VCaP (cell line): ENCODE data around the gene FMR1NB.

Experiments used
- H3K27ac ChIP-seq: fragments of 450-650 bp; 2 replicates; pipeline ENCODE4 v1.5.1; 2017
- TF ChIP-seq, protein P1 (sequence below): fragments of 450-650 bp; conservative IDR thresholded peaks from 2 replicates; pipeline ENCODE4 v1.5.1; 2017; ENCODE audit warnings: mild to moderate bottlenecking, moderate library complexity

Gene FMR1NB, protein sequence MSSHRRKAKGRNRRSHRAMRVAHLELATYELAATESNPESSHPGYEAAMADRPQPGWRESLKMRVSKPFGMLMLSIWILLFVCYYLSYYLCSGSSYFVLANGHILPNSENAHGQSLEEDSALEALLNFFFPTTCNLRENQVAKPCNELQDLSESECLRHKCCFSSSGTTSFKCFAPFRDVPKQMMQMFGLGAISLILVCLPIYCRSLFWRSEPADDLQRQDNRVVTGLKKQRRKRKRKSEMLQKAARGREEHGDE

GRCh38 chrX:147981038-147981752 lies at the start of gene FMR1NB:
FMR1NB (plus strand) TSS chrX:147981337; CDS start chrX:147981403, 66 bp downstream.
- H3K27ac ChIP-seq = no peak within 1 kb of the TSS
- TF ChIP-seq, protein P1, sequence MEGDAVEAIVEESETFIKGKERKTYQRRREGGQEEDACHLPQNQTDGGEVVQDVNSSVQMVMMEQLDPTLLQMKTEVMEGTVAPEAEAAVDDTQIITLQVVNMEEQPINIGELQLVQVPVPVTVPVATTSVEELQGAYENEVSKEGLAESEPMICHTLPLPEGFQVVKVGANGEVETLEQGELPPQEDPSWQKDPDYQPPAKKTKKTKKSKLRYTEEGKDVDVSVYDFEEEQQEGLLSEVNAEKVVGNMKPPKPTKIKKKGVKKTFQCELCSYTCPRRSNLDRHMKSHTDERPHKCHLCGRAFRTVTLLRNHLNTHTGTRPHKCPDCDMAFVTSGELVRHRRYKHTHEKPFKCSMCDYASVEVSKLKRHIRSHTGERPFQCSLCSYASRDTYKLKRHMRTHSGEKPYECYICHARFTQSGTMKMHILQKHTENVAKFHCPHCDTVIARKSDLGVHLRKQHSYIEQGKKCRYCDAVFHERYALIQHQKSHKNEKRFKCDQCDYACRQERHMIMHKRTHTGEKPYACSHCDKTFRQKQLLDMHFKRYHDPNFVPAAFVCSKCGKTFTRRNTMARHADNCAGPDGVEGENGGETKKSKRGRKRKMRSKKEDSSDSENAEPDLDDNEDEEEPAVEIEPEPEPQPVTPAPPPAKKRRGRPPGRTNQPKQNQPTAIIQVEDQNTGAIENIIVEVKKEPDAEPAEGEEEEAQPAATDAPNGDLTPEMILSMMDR = no peak

DNA sequence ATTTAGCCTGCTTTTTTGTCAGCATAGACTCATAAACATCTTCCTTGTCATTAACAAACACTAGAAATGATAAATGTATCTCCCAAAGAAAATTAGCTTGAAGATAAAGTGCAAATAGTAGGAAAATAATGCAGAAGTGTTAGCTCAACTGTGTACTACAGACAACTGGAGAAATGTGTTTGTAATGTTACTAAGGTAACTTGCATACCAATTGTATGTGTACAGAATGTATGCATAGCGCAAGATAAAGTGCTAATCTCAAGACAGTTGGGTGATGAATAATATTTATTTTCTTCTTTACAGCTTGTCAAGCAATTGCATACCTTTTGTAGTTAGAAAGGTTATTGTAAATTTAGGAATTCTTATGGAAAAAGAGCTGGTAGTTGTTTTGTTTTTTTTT lies 47.3 kb upstream of the FMR1NB start:
- H3K27ac ChIP-seq = no peak overlapping the region
- TF ChIP-seq, protein P1 = no peak

DNA sequence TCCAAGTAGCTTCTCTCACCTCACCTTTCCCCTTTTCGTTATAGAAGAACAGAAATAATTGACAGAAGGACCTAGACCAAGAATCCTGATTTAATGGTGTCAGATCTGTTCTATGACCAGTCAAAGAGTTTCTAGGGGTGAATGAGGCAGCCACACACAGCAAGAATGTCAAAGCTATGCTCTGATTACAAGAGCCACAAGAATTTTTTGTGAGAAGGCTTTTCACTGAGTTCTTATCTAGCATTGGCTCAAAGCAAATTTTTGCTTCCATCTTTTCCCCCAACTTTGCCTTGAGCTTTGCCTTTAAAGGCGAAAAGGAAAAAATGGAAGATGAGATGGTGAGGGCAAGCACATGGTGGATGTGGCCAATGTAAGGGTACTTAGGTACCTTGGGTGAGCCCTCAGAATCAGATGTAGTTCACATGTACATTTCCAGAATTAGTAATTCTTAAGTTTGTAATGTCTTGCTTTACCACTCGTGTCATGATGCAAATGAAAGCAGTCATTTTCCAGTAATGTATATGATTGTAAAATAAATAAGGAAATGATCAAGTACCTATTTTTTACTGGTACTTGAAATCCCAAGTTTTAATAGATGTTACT lies 45.9 kb upstream of the FMR1NB start:
- TF ChIP-seq, protein P1 = no peak
- H3K27ac ChIP-seq = no peak overlapping the region

DNA sequence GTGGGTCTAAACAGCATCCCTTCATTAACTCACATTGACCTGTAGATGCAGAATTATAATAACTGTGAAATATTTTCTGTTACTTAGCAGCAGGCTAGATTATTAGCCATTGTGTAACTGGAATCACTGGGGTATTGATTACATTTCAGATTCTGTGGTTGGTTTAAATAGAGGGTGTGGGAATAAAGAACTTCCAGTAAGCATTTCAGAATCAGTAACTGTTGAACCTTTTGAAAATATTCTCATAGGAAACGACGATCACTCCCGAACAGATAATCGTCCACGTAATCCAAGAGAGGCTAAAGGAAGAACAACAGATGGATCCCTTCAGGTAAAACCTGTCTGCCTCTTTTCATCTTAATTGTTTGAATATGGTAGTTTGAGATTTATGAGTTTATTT lies 35.9 kb upstream of the FMR1NB start:
- TF ChIP-seq, protein P1 = no peak
- no peak overlapping the region for H3K27ac ChIP-seq

GRCh38 chrX:147948531-147948930 lies 32.6 kb upstream of the FMR1NB start:
- no peak overlapping the region for H3K27ac ChIP-seq
- TF ChIP-seq, protein P1 = no peak

GRCh38 chrX:147950352-147950751 lies 30.8 kb upstream of the FMR1NB start:
- TF ChIP-seq, protein P1 = no peak

DNA sequence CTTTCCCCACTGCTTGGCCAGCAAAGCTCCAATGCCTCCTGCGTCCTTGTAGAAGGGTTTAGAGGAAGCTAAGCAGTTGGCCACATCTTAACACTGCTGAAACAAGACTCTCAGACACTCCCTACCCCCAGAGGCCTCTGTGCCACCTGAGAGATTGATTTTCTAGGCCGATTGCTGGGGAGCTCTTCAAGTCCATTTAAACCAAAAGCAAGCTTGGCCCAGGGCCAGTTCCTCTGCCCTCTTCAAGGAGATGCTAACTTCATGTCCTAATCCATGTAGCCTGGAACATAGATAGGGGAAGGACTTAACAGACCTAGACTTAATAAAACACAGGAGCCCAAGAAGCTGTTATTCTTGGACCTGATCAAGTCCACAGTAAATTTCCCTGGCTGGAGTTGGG lies 27.2 kb upstream of the FMR1NB start:
- no peak overlapping the region for H3K27ac ChIP-seq
- TF ChIP-seq, protein P1 = no peak

More at GRCh38 chrX:147950352-147950751, 30.8 kb upstream of the FMR1NB start:
- no peak overlapping the region for H3K27ac ChIP-seq
